Stimulated activated CD4-positive, alpha-beta T cell treated with anti-CD3 and anti-CD28 coated beads, Interleukin-4, amount 100 ng/mL, for 24 hours (primary cell): ENCODE data around the gene CRAMP1.
A peak's percentile ranks its signal among the peaks of the same experiment; 100 is the strongest.

Source experiments
- DNase-seq: peaks from one replicate; pipeline ENCODE4 v3.0.0-alpha.2; 2020

Gene CRAMP1

GRCh38 chr16:1597154-1597553 is 15.0 kb upstream of the CRAMP1 start:
- DNase-seq = no peak

GRCh38 chr16:1601031-1601430 is 11.1 kb upstream of the CRAMP1 start:
- DNase-seq = no peak

- DNase-seq = no peak
These were observed 10.7 kb upstream of the CRAMP1 start for GRCh38 chr16:1601489-1601888.

- no peak for DNase-seq
These were observed 9.9 kb upstream of the CRAMP1 start for GRCh38 chr16:1602285-1602684.

GRCh38 chr16:1606774-1607173 is 5.4 kb upstream of the CRAMP1 start:
- no peak for DNase-seq

GRCh38 chr16:1607971-1608370 is 4.2 kb upstream of the CRAMP1 start:
- no peak for DNase-seq

GRCh38 chr16:1610071-1610898 is 1.9 kb upstream of the CRAMP1 start:
- peak; percentile 91 for DNase-seq

GRCh38 chr16:1610899-1611632 is 1.1 kb upstream of the CRAMP1 start:
- peak; percentile 17 for DNase-seq

- DNase-seq = peak; percentile 11
These were observed 1.1 kb downstream of the CRAMP1 start for GRCh38 chr16:1613211-1613622.

- DNase-seq = peak; percentile 8
These were observed 1.7 kb downstream of the CRAMP1 start for GRCh38 chr16:1613728-1614455.

- peak; percentile 12 for DNase-seq
These were observed 2.4 kb downstream of the CRAMP1 start for GRCh38 chr16:1614456-1615102.

GRCh38 chr16:1615761-1616160 is 3.6 kb downstream of the CRAMP1 start:
- no peak for DNase-seq

- no peak for DNase-seq
These were observed 7.8 kb downstream of the CRAMP1 start for GRCh38 chr16:1619976-1620375.

- DNase-seq = no peak
These were observed 8.2 kb downstream of the CRAMP1 start for GRCh38 chr16:1620391-1620790.

GRCh38 chr16:1621851-1622250 is 9.7 kb downstream of the CRAMP1 start:
- no peak for DNase-seq

GRCh38 chr16:1626327-1626726 is 14.2 kb downstream of the CRAMP1 start:
- DNase-seq = no peak

- DNase-seq = no peak
These were observed 14.6 kb downstream of the CRAMP1 start for GRCh38 chr16:1626776-1627175.

- DNase-seq = no peak
These were observed 18.5 kb downstream of the CRAMP1 start for GRCh38 chr16:1630450-1631213.

- DNase-seq = no peak
These were observed 19.1 kb downstream of the CRAMP1 start for GRCh38 chr16:1631230-1631629.

GRCh38 chr16:1631931-1632637 is 19.9 kb downstream of the CRAMP1 start:
- no peak for DNase-seq

- no peak for DNase-seq
These were observed 20.4 kb downstream of the CRAMP1 start for GRCh38 chr16:1632638-1632970.

GRCh38 chr16:1633310-1633709 is 21.1 kb downstream of the CRAMP1 start:
- no peak for DNase-seq
